ENCODE results near the gene KIRREL3.

Gene KIRREL3

DNA sequence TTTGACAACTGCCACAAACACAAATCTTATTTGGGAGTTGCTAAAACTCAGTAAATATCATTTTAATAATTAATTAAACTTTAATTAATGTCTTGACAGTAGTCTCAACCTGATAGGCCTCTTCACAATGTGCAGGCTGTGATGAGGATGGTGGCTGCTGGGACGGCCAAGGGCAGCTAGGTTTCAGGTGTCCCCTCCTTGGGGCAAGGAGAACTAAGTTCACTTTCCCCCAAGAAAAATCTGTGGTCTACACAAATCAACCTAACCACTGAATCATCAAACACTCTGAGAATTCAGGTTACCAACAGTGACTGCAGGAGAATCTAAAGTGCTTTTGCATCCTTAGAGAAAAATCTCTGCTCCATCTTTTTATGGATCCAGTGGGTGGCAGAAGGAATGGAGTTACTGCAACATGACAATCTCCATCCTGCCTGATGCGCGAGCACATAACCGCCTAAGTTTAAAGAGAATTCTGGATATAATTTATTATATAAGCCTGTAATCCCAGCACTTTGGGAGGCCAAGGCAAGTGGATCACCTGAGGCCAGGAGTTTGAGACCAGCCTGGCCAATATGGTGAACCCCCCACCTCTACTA lies 289.7 kb downstream of the KIRREL3 start:
- no peaks in the 10 kb centered on the region for H3K36me3 ChIP-seq (ENCODE audit: control insufficient read depth, low read depth, low read length)
- no peak overlapping the region for H3K9ac ChIP-seq (ENCODE audit: low read length)
- H3K27me3 ChIP-seq (ENCODE audit: control insufficient read depth, insufficient read depth, low read length): no peaks in the 10 kb centered on the region
- H3K4me1 ChIP-seq (ENCODE audit: control insufficient read depth, low read depth, low read length): no peaks in the 10 kb centered on the region
- H3K4me3 ChIP-seq (ENCODE audit: low read length): no peak overlapping the region
- H3K27ac ChIP-seq (ENCODE audit: low read length): no peak overlapping the region
- H3K9me3 ChIP-seq (ENCODE audit: control insufficient read depth, low read depth, low read length): no peaks in the 10 kb centered on the region

DNA sequence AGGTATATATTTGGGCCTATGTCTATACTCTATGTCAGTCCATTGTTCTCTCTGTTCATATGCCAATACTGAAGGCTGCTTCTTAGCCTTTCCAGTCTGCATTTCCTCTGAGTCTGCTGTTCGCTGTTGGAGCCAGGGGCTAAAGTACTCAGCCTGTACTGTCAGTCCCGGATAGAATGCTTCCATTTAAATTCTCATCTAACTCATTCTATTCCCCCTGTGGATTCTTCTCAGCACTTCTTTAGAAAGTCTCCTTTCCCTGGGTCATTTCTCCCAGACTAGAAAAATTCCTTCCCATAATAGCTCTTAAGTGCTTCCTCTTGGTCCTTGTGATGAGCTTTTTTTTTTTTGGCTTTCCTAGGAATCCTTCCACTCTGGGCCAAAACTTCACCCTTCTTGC lies 293.1 kb downstream of the KIRREL3 start:
- H3K4me3 ChIP-seq (ENCODE audit: low read length): no peak overlapping the region
- H3K4me1 ChIP-seq (ENCODE audit: control insufficient read depth, low read depth, low read length): no peaks in the 10 kb centered on the region
- H3K9ac ChIP-seq (ENCODE audit: low read length): no peak overlapping the region
- H3K9me3 ChIP-seq (ENCODE audit: control insufficient read depth, low read depth, low read length): no peaks in the 10 kb centered on the region
- no peaks in the 10 kb centered on the region for H3K36me3 ChIP-seq (ENCODE audit: control insufficient read depth, low read depth, low read length)
- no peak overlapping the region for H3K27ac ChIP-seq (ENCODE audit: low read length)
- no peaks in the 10 kb centered on the region for H3K27me3 ChIP-seq (ENCODE audit: control insufficient read depth, insufficient read depth, low read length)

- Histone ChIP-seq H3K4me3 (ENCODE audit: low read length) (no peak overlapping the region), H3K9me3 (ENCODE audit: control insufficient read depth, low read depth, low read length) (no peaks in the 10 kb centered on the region), H3K9ac (ENCODE audit: low read length) (no peak overlapping the region), H3K27ac (ENCODE audit: low read length) (no peak overlapping the region), H3K4me1 (ENCODE audit: control insufficient read depth, low read depth, low read length) (no peaks in the 10 kb centered on the region), H3K27me3 (ENCODE audit: control insufficient read depth, insufficient read depth, low read length) (no peaks in the 10 kb centered on the region), H3K36me3 (ENCODE audit: control insufficient read depth, low read depth, low read length) (no peaks in the 10 kb centered on the region)
Measured at GRCh38 chr11:126704096-126704495, 296.5 kb downstream of the KIRREL3 start.

- H3K36me3 ChIP-seq (ENCODE audit: control insufficient read depth, low read depth, low read length): no peaks in the 10 kb centered on the region
Measured at GRCh38 chr11:126703662-126704061, 296.9 kb downstream of the KIRREL3 start.

GRCh38 chr11:126702987-126703386 lies 297.6 kb downstream of the KIRREL3 start:
- Histone ChIP-seq H3K9ac (ENCODE audit: low read length) (no peak overlapping the region), H3K27me3 (ENCODE audit: control insufficient read depth, insufficient read depth, low read length) (no peaks in the 10 kb centered on the region), H3K4me1 (ENCODE audit: control insufficient read depth, low read depth, low read length) (no peaks in the 10 kb centered on the region), H3K9me3 (ENCODE audit: control insufficient read depth, low read depth, low read length) (no peaks in the 10 kb centered on the region), H3K27ac (ENCODE audit: low read length) (no peak overlapping the region), H3K36me3 (ENCODE audit: control insufficient read depth, low read depth, low read length) (no peaks in the 10 kb centered on the region), H3K4me3 (ENCODE audit: low read length) (no peak overlapping the region)

More at GRCh38 chr11:126703662-126704061, 296.9 kb downstream of the KIRREL3 start:
- no peak overlapping the region for H3K9ac ChIP-seq (ENCODE audit: low read length)
- H3K27ac ChIP-seq (ENCODE audit: low read length): no peak overlapping the region
- no peaks in the 10 kb centered on the region for H3K9me3 ChIP-seq (ENCODE audit: control insufficient read depth, low read depth, low read length)
- H3K27me3 ChIP-seq (ENCODE audit: control insufficient read depth, insufficient read depth, low read length): no peaks in the 10 kb centered on the region
- H3K4me3 ChIP-seq (ENCODE audit: low read length): no peak overlapping the region
- H3K4me1 ChIP-seq (ENCODE audit: control insufficient read depth, low read depth, low read length): no peaks in the 10 kb centered on the region

GRCh38 chr11:126702165-126702720 lies 298.3 kb downstream of the KIRREL3 start:
- H3K27ac ChIP-seq (ENCODE audit: low read length): no peak overlapping the region
- no peaks in the 10 kb centered on the region for H3K36me3 ChIP-seq (ENCODE audit: control insufficient read depth, low read depth, low read length)
- no peaks in the 10 kb centered on the region for H3K4me1 ChIP-seq (ENCODE audit: control insufficient read depth, low read depth, low read length)
- no peak overlapping the region for H3K4me3 ChIP-seq (ENCODE audit: low read length)
- H3K9me3 ChIP-seq (ENCODE audit: control insufficient read depth, low read depth, low read length): no peaks in the 10 kb centered on the region
- no peaks in the 10 kb centered on the region for H3K27me3 ChIP-seq (ENCODE audit: control insufficient read depth, insufficient read depth, low read length)
- no peak overlapping the region for H3K9ac ChIP-seq (ENCODE audit: low read length)

DNA sequence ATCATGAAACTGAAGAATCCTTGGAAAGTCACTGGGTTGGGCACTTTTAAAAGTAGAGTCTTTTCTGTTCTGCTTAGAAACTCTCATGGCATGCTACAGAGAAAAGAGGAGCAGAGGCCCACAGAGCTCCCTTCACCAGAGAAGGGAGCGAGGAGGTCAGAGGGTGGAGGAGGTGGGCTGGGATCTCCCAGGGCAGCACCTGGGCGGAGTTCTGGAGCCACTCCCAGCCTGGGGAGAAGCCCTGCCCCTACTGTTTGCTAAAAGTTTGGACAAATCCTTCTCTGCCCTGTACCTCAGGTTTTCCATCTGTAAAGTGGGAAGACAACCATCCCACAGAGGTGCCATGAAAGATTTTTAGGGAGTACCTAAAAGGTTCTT lies 299.1 kb downstream of the KIRREL3 start:
- no peak overlapping the region for H3K9ac ChIP-seq (ENCODE audit: low read length)
- no peak overlapping the region for H3K4me3 ChIP-seq (ENCODE audit: low read length)
- no peak overlapping the region for H3K27ac ChIP-seq (ENCODE audit: low read length)
- no peaks in the 10 kb centered on the region for H3K4me1 ChIP-seq (ENCODE audit: control insufficient read depth, low read depth, low read length)
- H3K9me3 ChIP-seq (ENCODE audit: control insufficient read depth, low read depth, low read length): no peaks in the 10 kb centered on the region
- no peaks in the 10 kb centered on the region for H3K27me3 ChIP-seq (ENCODE audit: control insufficient read depth, insufficient read depth, low read length)
- H3K36me3 ChIP-seq (ENCODE audit: control insufficient read depth, low read depth, low read length): no peaks in the 10 kb centered on the region

GRCh38 chr11:126700768-126701519 lies 299.6 kb downstream of the KIRREL3 start:
- no peak overlapping the region for H3K9ac ChIP-seq (ENCODE audit: low read length)
- H3K4me3 ChIP-seq (ENCODE audit: low read length): no peak overlapping the region
- no peak overlapping the region for H3K27ac ChIP-seq (ENCODE audit: low read length)
- no peaks in the 10 kb centered on the region for H3K9me3 ChIP-seq (ENCODE audit: control insufficient read depth, low read depth, low read length)
- H3K27me3 ChIP-seq (ENCODE audit: control insufficient read depth, insufficient read depth, low read length): no peaks in the 10 kb centered on the region
- no peaks in the 10 kb centered on the region for H3K36me3 ChIP-seq (ENCODE audit: control insufficient read depth, low read depth, low read length)
- H3K4me1 ChIP-seq (ENCODE audit: control insufficient read depth, low read depth, low read length): no peaks in the 10 kb centered on the region

GRCh38 chr11:126698576-126698975 lies 302.0 kb downstream of the KIRREL3 start:
- no peak overlapping the region for H3K9ac ChIP-seq (ENCODE audit: low read length)
- no peaks in the 10 kb centered on the region for H3K4me1 ChIP-seq (ENCODE audit: control insufficient read depth, low read depth, low read length)
- H3K9me3 ChIP-seq (ENCODE audit: control insufficient read depth, low read depth, low read length): no peaks in the 10 kb centered on the region
- no peak overlapping the region for H3K27ac ChIP-seq (ENCODE audit: low read length)
- H3K4me3 ChIP-seq (ENCODE audit: low read length): no peak overlapping the region
- H3K36me3 ChIP-seq (ENCODE audit: control insufficient read depth, low read depth, low read length): no peaks in the 10 kb centered on the region
- H3K27me3 ChIP-seq (ENCODE audit: control insufficient read depth, insufficient read depth, low read length): no peaks in the 10 kb centered on the region

DNA sequence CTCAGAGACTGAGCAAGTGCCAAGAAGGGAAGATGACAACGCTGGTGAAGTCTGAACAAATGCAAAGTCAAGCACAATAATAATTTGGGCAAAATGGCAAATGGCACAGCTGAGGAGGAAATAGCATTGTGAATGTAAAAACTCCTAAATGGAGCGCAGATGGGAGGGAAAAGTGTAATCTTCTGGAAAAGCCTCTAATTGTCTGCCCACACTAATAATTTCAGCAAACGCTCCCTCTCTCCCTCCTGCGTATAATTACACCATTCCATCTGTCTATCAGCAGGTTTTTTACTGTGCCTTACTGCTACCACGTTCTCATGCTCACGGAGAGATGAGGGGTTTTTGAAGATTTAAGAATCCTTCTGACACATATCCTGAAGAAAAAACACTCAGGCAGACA lies 302.6 kb downstream of the KIRREL3 start:
- Histone ChIP-seq H3K27ac (ENCODE audit: low read length) (no peak overlapping the region), H3K4me3 (ENCODE audit: low read length) (no peak overlapping the region), H3K4me1 (ENCODE audit: control insufficient read depth, low read depth, low read length) (no peaks in the 10 kb centered on the region), H3K27me3 (ENCODE audit: control insufficient read depth, insufficient read depth, low read length) (no peaks in the 10 kb centered on the region), H3K36me3 (ENCODE audit: control insufficient read depth, low read depth, low read length) (no peaks in the 10 kb centered on the region), H3K9me3 (ENCODE audit: control insufficient read depth, low read depth, low read length) (no peaks in the 10 kb centered on the region), H3K9ac (ENCODE audit: low read length) (no peak overlapping the region)

- Histone ChIP-seq H3K4me1 (ENCODE audit: control insufficient read depth, low read depth, low read length) (no peaks in the 10 kb centered on the region), H3K36me3 (ENCODE audit: control insufficient read depth, low read depth, low read length) (no peaks in the 10 kb centered on the region), H3K4me3 (ENCODE audit: low read length) (no peak overlapping the region), H3K9ac (ENCODE audit: low read length) (no peak overlapping the region), H3K27me3 (ENCODE audit: control insufficient read depth, insufficient read depth, low read length) (no peaks in the 10 kb centered on the region), H3K27ac (ENCODE audit: low read length) (no peak overlapping the region), H3K9me3 (ENCODE audit: control insufficient read depth, low read depth, low read length) (no peaks in the 10 kb centered on the region)
Measured at GRCh38 chr11:126696982-126697381, 303.6 kb downstream of the KIRREL3 start.

DNA sequence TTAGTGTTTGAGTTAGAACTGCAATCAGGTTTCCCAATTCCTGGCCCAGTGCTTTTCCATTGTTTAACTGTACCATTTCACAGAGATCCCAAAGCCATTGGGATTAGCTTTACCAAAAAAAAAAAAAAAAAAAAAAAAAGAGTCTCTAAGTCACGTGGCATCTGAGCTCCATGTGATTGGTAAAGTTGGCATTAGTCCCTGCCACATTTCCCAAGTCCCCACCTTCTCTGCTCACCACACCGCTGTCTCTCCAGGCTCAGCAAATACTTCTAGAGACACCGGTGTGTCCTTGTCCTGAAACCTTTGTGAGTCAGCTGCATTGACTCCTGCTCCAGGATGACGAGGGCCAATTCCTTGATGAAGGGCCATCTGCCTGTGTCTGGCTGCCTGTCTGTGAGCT lies 305.3 kb downstream of the KIRREL3 start:
- no peaks in the 10 kb centered on the region for H3K27me3 ChIP-seq (ENCODE audit: control insufficient read depth, insufficient read depth, low read length)
- no peak overlapping the region for H3K27ac ChIP-seq (ENCODE audit: low read length)

More for the DNA sequence above, 305.3 kb downstream of the KIRREL3 start:
- Histone ChIP-seq H3K9me3 (ENCODE audit: control insufficient read depth, low read depth, low read length) (no peaks in the 10 kb centered on the region), H3K9ac (ENCODE audit: low read length) (no peak overlapping the region), H3K4me3 (ENCODE audit: low read length) (no peak overlapping the region), H3K4me1 (ENCODE audit: control insufficient read depth, low read depth, low read length) (no peaks in the 10 kb centered on the region), H3K36me3 (ENCODE audit: control insufficient read depth, low read depth, low read length) (no peaks in the 10 kb centered on the region)
